T-helper 17 cell (primary cell): ENCODE measurements around the gene TRIM25. TPM values are rescaled to one million over a fixed set of nuclear protein-coding genes. Genes with fewer than 3 reads are reported as not detected.

Experiments
- ATAC-seq: fragments of 150-1000 bp; cut with Tn5 transposase; 2 replicates; pipeline ENCODE4 v1.10.0; 2021; ENCODE audit warnings: mild to moderate bottlenecking, moderate library complexity
- DNase-seq, 3 donors: peaks; one replicate each; pipeline versions ENCODE4 v3.0.0 to v3.0.0-alpha.2; 2020 to 2021
- H3K9me3 ChIP-seq: one replicate; pipeline ENCODE4 v1.7.0; 2013; ENCODE audit warnings: low read length, mild to moderate bottlenecking; ENCODE audit not compliant: control insufficient read depth, poor library complexity, severe bottlenecking
- H3K27ac Mint-ChIP-seq: one replicate; pipeline ENCODE4 v1.8.0; 2022; ENCODE audit warnings: mild to moderate bottlenecking, moderate library complexity, mixed read lengths
- H3K27me3 Mint-ChIP-seq: one replicate; pipeline ENCODE4 v1.8.0; 2022; ENCODE audit warnings: mixed read lengths
- H3K36me3 Mint-ChIP-seq: one replicate; pipeline ENCODE4 v1.8.0; 2022; ENCODE audit warnings: low read depth, mixed read lengths
- H3K4me1 Mint-ChIP-seq: one replicate; pipeline ENCODE4 v1.8.0; 2022; ENCODE audit warnings: mild to moderate bottlenecking, mixed read lengths
- H3K4me3 Mint-ChIP-seq: one replicate; pipeline ENCODE4 v1.8.0; 2022; ENCODE audit warnings: mild to moderate bottlenecking, moderate library complexity, mixed read lengths
- total RNA-seq, 4 donors: library from RNA in 2 of 4; stranded (reverse) in 2 of 4; gene quantifications; one replicate each; pipeline ENCODE4 v1.2.3 and lab custom pipeline; 2022 to 2026

TRIM25 gene
- total RNA-seq, 2 donors from 2014 or later: 40.2 to 46.3 TPM

GRCh38 chr17:56935461-56935860 is 21.6 kb upstream of the TRIM25 start:
- Mint-ChIP-seq H3K36me3 (peaks cover 5% of the 10 kb centered on the region), H3K27me3 (no peaks in the 10 kb centered on the region), H3K4me1 (peaks cover 4% of the 10 kb centered on the region)

GRCh38 chr17:56934280-56934679 is 20.4 kb upstream of the TRIM25 start:
- H3K27me3 Mint-ChIP-seq: no peaks in the 10 kb centered on the region
- DNase-seq (no peak), ATAC-seq (no peak)
- H3K36me3 Mint-ChIP-seq: peaks cover 5% of the 10 kb centered on the region
- H3K9me3 ChIP-seq: peaks cover 4% of the 10 kb centered on the region
- no peak overlapping the region for H3K4me3 Mint-ChIP-seq
- no peaks in the 10 kb centered on the region for H3K4me1 Mint-ChIP-seq
- H3K27ac Mint-ChIP-seq: no peak overlapping the region

More at GRCh38 chr17:56935461-56935860, 21.6 kb upstream of the TRIM25 start:
- peaks cover 4% of the 10 kb centered on the region for H3K9me3 ChIP-seq
- DNase-seq (no peak), ATAC-seq (no peak)
- H3K4me3 Mint-ChIP-seq: no peak overlapping the region
- no peak overlapping the region for H3K27ac Mint-ChIP-seq

- H3K9me3 ChIP-seq: peaks cover 4% of the 10 kb centered on the region
- DNase-seq (no peak), ATAC-seq (no peak)
- H3K36me3 Mint-ChIP-seq: peaks cover 5% of the 10 kb centered on the region
- H3K4me1 Mint-ChIP-seq: no peaks in the 10 kb centered on the region
- H3K27me3 Mint-ChIP-seq: no peaks in the 10 kb centered on the region
- H3K27ac Mint-ChIP-seq: no peak overlapping the region
- H3K4me3 Mint-ChIP-seq: no peak overlapping the region
Observed at GRCh38 chr17:56933868-56934267, 20.0 kb upstream of the TRIM25 start.

- no peaks in the 10 kb centered on the region for H3K27me3 Mint-ChIP-seq
- no peak for ATAC-seq
- H3K36me3 Mint-ChIP-seq: peaks cover 5% of the 10 kb centered on the region
- H3K4me3 Mint-ChIP-seq: no peak overlapping the region
- no peak overlapping the region for H3K27ac Mint-ChIP-seq
- no peak for DNase-seq
- H3K4me1 Mint-ChIP-seq: no peaks in the 10 kb centered on the region
- H3K9me3 ChIP-seq: peaks cover 4% of the 10 kb centered on the region
Observed at GRCh38 chr17:56933151-56933745, 19.4 kb upstream of the TRIM25 start.

- DNase-seq: no peak
- Mint-ChIP-seq H3K4me1 (no peaks in the 10 kb centered on the region), H3K4me3 (no peak overlapping the region), H3K27ac (no peak overlapping the region), H3K27me3 (no peaks in the 10 kb centered on the region), H3K36me3 (no peaks in the 10 kb centered on the region)
- ATAC-seq: no peak
- H3K9me3 ChIP-seq: peaks cover 4% of the 10 kb centered on the region
Observed at GRCh38 chr17:56930739-56931337, 17.0 kb upstream of the TRIM25 start.

- DNase-seq (no peak), ATAC-seq (no peak)
- Mint-ChIP-seq H3K36me3 (no peaks in the 10 kb centered on the region), H3K27ac (no peak overlapping the region), H3K4me1 (no peaks in the 10 kb centered on the region), H3K4me3 (no peak overlapping the region), H3K27me3 (no peaks in the 10 kb centered on the region)
- H3K9me3 ChIP-seq: peaks cover 4% of the 10 kb centered on the region
Observed at GRCh38 chr17:56929362-56929969, 15.6 kb upstream of the TRIM25 start.

- H3K4me3 Mint-ChIP-seq: no peak overlapping the region
- DNase-seq (no peak), ATAC-seq (no peak)
- H3K27ac Mint-ChIP-seq: no peak overlapping the region
- H3K9me3 ChIP-seq: peaks cover 4% of the 10 kb centered on the region
- H3K36me3 Mint-ChIP-seq: no peaks in the 10 kb centered on the region
- H3K4me1 Mint-ChIP-seq: no peaks in the 10 kb centered on the region
- H3K27me3 Mint-ChIP-seq: no peaks in the 10 kb centered on the region
Observed at GRCh38 chr17:56928586-56928985, 14.7 kb upstream of the TRIM25 start.

GRCh38 chr17:56926704-56927103 is 12.9 kb upstream of the TRIM25 start:
- Mint-ChIP-seq H3K4me3 (no peak overlapping the region), H3K36me3 (no peaks in the 10 kb centered on the region)

GRCh38 chr17:56926270-56926669 is 12.4 kb upstream of the TRIM25 start:
- no peak for DNase-seq
- H3K27ac Mint-ChIP-seq: no peak overlapping the region
- H3K9me3 ChIP-seq: peaks cover 4% of the 10 kb centered on the region
- no peak overlapping the region for H3K4me3 Mint-ChIP-seq
- H3K27me3 Mint-ChIP-seq: no peaks in the 10 kb centered on the region
- H3K36me3 Mint-ChIP-seq: no peaks in the 10 kb centered on the region
- ATAC-seq: no peak
- H3K4me1 Mint-ChIP-seq: no peaks in the 10 kb centered on the region

More at GRCh38 chr17:56926704-56927103, 12.9 kb upstream of the TRIM25 start:
- peaks cover 4% of the 10 kb centered on the region for H3K9me3 ChIP-seq
- DNase-seq (no peak), ATAC-seq (no peak)
- Mint-ChIP-seq H3K27ac (no peak overlapping the region), H3K4me1 (no peaks in the 10 kb centered on the region), H3K27me3 (no peaks in the 10 kb centered on the region)

GRCh38 chr17:56925088-56925487 is 11.2 kb upstream of the TRIM25 start:
- Mint-ChIP-seq H3K27ac (no peak overlapping the region), H3K36me3 (no peaks in the 10 kb centered on the region), H3K27me3 (no peaks in the 10 kb centered on the region), H3K4me1 (no peaks in the 10 kb centered on the region), H3K4me3 (no peak overlapping the region)
- DNase-seq: no peak
- H3K9me3 ChIP-seq: no peaks in the 10 kb centered on the region
- no peak for ATAC-seq

- Mint-ChIP-seq H3K27ac (no peak overlapping the region), H3K4me3 (no peak overlapping the region), H3K36me3 (peaks cover 4% of the 10 kb centered on the region), H3K4me1 (peaks cover 9% of the 10 kb centered on the region), H3K27me3 (no peaks in the 10 kb centered on the region)
- DNase-seq: no peak
- no peaks in the 10 kb centered on the region for H3K9me3 ChIP-seq
- ATAC-seq: no peak
Observed at GRCh38 chr17:56919717-56920116, 5.9 kb upstream of the TRIM25 start.

- no peaks in the 10 kb centered on the region for H3K27me3 Mint-ChIP-seq
- no peak overlapping the region for H3K27ac Mint-ChIP-seq
- H3K4me1 Mint-ChIP-seq: peaks cover 13% of the 10 kb centered on the region
- no peaks in the 10 kb centered on the region for H3K9me3 ChIP-seq
- ATAC-seq (no peak), DNase-seq (no peak)
- peaks cover 8% of the 10 kb centered on the region for H3K36me3 Mint-ChIP-seq
- H3K4me3 Mint-ChIP-seq: no peak overlapping the region
Observed at GRCh38 chr17:56918916-56919315, 5.1 kb upstream of the TRIM25 start.

- Mint-ChIP-seq H3K27me3 (no peaks in the 10 kb centered on the region), H3K4me3 (no peak overlapping the region), H3K36me3 (peaks cover 8% of the 10 kb centered on the region), H3K4me1 (peaks cover 16% of the 10 kb centered on the region), H3K27ac (no peak overlapping the region)
- no peaks in the 10 kb centered on the region for H3K9me3 ChIP-seq
- ATAC-seq (no peak), DNase-seq (no peak)
Observed at GRCh38 chr17:56917559-56918296, 3.9 kb upstream of the TRIM25 start.
